NCI-H146 treated with DMSO at 0.1 percent for 48 hours (cell line): Measurements from ENCODE around the gene ZBTB7A.
A peak's percentile ranks its signal among the peaks of the same experiment; 100 is the strongest.

Experiments
- DNase-seq: peaks from one replicate; lab custom pipeline; 2025; ENCODE audit not compliant: unreplicated experiment; lab: John Stamatoyannopoulos, UW

ZBTB7A gene

GRCh38 chr19:4068047-4068966 lies 1.6 kb upstream of the ZBTB7A start:
- no peak for DNase-seq

- no peak for DNase-seq
Measured at GRCh38 chr19:4067396-4068046, 822 bp upstream of the ZBTB7A start.

- no peak for DNase-seq
Measured at GRCh38 chr19:4066176-4066606, 508 bp downstream of the ZBTB7A start.

- DNase-seq, result peak; percentile 66
Measured at GRCh38 chr19:4065430-4066175, 1.1 kb downstream of the ZBTB7A start.

- no peak for DNase-seq
Measured at GRCh38 chr19:4064496-4065260, 2.0 kb downstream of the ZBTB7A start.

- DNase-seq, result no peak
Measured at GRCh38 chr19:4064149-4064495, 2.6 kb downstream of the ZBTB7A start.

DNA sequence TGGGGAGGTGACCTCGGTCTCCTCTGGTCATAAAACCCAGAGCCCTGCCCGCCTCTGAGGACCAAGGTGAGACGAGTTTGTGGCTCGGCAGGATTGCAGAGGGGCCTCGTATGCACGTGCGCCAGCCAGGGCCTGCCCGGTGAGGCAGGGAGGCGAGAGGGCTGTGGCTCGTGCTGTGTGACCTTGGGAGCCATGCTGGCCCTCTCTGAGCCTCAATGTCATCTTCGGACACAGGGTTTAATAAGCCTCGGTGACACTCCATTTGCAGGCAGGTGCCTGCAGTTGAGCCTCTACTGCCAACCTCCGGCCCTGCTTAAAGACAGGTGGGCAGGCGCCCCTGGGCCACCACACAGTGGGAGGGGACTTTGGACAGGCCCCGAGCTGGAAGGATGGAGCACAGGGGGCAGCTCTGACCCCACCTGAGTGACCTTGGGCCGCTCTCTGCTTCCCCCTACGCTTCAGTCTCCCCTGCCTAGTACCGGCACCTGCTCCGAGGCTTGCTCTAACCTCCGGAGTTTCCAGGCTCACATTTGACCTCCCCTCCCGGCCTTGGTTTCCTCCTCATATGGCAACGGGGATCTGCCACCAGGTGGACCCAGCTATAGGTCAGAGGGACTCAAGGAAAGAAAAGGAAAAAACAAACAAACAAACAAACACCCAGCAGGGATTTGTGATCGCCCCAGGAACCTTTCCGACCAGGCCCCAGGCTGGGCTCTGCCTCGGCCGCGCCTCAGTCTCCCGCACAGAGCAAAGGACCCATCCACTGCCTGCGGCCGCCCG lies 3.1 kb downstream of the ZBTB7A start:
- DNase-seq, result no peak

- DNase-seq, result no peak
Measured at GRCh38 chr19:4062419-4063368, 4.0 kb downstream of the ZBTB7A start.

- DNase-seq, result no peak
Measured at GRCh38 chr19:4061683-4062418, 4.8 kb downstream of the ZBTB7A start.

DNA sequence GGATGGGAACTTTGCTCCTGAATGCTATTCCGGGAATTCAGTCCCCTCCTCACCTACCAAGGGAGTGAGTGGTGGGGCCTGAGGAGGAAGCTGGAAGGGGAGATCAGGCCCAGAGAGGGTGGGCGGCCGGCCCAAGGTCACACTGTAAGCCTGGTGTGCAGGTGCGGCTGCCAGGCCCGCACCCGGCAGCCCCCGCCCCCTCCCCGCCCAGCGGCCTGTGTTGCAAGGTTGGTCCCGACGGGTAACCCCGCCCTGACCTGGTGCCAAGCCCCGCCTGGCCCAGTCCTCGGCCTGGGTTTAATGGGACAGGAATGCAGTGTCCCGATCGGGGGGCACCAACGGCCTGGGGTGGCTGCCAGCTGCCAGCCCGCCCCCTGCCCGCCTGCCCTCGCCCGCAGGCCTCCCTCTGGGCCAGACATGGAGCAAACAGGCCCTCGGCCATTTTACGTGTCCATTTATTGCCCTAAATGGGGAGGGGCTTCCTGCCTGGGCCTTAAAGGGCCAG lies 5.5 kb downstream of the ZBTB7A start:
- DNase-seq, result no peak

DNA sequence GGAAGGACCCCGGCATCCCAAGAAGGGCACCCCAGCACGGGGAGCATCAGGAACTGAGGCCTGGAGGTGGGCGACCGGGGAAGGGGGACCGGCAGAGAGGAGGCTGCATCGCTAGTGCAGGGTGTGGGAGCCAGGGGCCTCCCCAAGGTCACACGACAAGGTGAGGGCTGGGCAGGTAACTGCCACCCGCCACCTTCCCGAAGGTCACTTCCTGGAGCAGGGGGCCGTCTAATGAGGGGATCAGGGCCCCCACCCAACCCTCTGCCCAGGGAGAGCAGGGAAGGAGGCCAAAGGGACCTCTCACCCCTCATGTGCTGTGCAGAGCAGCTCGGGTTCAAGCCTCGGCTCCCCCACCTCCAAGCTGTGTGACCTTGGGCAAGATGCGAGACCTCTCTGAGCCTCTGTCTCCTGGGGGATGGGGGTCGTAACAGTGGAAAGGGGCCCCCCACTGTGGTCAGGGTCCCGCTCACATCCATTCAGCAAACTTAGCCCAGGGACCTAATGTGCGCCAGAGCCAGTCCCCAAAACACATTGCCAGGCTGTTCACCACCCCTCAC lies 6.0 kb downstream of the ZBTB7A start:
- DNase-seq, result no peak

- no peak for DNase-seq
Measured at GRCh38 chr19:4059891-4060620, 6.6 kb downstream of the ZBTB7A start.

- DNase-seq, result no peak
Measured at GRCh38 chr19:4059453-4059871, 7.2 kb downstream of the ZBTB7A start.

GRCh38 chr19:4058693-4059452 lies 7.8 kb downstream of the ZBTB7A start:
- no peak for DNase-seq

DNA sequence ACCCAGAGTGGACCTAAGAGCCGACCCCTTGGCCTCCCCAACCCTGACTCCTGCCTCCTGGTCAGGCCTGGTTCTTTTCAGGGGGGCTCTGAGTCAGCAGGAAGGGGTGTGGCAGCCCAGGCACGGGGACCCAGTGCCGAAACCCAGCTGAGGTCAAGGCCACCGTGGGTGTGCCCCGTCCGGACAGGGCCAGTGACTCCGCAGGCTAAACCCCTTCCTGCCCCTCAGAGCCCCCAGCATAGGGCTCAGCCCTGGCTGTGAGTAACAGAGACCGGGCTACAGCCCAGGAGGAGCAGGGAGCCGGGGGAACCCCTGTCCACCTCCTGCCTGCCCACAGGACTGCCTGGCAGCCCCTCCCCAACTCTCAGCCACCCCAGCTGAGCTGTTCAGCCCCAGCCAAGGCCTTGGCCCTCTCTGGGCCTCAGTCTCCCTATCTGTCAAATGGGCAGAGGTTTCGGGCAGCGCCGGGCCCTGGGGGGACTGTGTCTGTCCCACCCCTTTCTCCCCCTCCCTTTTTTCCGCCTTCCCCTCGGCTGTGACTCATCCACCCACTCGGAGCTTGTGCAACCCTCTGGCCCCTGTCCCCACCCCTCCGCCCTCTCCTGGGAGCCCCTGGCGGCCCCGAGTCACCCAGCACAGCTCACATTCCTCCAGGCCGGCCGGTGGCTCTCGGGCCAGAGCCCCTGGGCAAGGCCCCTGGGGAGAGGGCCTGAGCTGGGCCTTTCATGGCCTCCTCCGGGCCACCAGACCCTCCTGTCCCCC lies 8.6 kb downstream of the ZBTB7A start:
- DNase-seq, result no peak

- DNase-seq, result no peak
Measured at GRCh38 chr19:4055209-4055552, 11.5 kb downstream of the ZBTB7A start.
